Measurements from ENCODE around the gene GPR21. TPM values are rescaled to one million over a fixed set of nuclear protein-coding genes. Genes with fewer than 3 reads are reported as not detected.

The GPR21 gene
- polyA plus RNA-seq, 3 donors = 0.25 to 0.73 (median 0.47) TPM

DNA sequence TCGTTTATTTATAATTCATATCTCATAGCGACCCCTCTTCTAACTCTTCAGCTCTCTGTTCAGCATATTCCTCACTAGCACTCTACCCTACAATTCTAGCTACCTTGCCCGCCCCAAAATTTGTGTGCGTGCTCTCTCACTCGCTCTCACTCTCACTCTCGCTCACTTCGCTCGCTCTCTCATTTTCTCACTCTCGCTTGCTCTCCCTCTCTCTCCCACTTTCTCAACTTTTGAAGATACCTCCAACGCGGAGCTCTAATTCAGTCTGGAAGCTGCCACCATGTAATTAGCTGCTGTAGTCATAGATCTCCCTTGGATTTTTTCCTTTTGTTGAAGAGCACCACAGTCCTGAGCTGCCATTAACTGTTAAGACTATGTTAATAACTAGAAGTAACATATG, 30.4 kb downstream of the GPR21 start:
- no peak for DNase-seq

- no peak for DNase-seq
These were observed 31.2 kb downstream of the GPR21 start for GRCh38 chr9:123064716-123065115.

GRCh38 chr9:123065196-123065595, 31.7 kb downstream of the GPR21 start:
- DNase-seq = no peak

DNA sequence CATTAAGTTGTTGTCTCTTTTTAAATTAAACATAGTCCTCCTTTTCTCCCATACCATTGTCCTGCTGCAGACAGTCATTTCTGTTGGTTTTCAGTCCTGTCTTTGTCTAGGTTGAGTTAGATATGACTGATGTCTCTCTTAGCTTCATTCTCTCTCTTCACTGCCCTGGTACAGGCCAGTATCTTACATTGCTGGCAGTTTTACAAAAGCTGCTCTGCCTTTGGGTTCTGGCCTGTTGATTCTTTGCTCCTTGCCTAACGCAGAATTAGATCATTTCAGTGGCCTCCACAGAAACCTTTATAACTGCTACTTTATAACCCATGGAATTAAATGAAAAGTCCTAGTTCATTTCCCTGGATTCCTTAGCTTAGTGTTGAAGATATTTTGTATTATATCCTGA, 33.7 kb downstream of the GPR21 start:
- DNase-seq = no peak

DNA sequence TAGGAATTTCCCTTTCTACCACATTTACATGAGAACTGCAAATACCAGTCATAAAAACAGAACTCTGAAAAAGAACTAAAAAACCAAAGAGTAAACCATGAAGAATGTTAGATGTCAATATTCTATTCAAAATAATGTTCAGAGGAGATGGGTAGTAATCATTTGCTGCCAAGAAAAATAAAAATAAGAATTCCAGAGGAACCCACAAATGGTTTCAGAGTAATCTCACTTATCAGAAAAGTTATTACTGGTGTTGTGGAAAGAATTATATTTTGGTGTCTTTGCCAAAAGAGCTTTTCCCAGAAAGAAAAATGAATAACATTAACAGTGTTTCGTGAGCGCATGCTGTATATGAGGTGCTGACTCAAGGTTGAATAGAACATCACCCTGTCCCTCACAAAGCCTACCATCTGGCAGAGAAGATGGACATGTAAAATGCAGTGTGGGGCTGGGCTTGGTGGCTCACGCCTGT, 35.6 kb downstream of the GPR21 start:
- no peak for DNase-seq

DNA sequence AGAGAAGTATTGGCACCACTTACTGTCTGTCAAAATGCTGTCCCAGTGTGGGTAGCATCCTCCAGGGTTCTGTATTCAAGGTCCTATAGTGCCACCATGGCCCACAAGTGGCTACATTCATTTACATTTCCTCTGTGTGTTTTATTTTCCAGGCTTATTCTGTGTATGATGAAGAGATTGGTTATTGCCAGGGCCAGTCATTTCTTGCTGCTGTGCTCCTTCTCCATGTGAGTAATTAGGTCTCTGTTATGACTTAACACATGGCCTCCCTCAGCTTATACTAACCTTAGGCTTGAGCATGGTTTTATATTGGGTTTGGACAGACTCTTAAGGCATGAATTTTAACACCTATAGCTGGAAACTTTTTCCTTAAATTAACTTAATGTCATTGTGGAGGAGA, 36.7 kb downstream of the GPR21 start:
- DNase-seq = no peak

DNA sequence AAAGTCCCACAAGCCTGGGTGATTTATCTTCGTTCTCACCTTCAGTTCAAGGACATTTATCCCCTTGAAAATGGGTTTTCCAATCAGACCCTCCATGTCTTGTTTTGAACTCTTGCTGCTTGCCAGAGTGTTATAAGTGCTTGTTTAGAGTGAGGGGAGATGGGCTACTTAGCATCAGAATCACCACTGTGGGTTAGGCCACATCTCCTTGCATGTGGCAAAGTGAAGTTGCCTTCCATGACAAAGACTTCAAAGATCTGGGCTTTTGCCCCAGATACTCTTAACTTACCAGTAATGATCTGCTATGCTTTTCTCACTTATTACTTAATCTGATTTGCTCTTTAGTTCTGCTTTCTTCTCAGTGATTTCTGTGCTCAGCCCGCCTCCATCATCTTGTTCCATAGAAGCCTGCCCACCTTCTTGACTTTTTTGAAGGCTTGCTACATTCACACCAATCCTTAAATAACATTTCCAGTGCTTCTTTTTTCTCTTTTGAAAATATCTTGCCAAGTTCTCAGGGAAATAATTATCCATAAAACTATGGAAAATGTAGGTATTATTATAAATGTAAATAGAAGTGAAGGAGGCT, 39.0 kb downstream of the GPR21 start:
- no peak for DNase-seq

- DNase-seq = no peak
These were observed 40.0 kb downstream of the GPR21 start for GRCh38 chr9:123073441-123073840.

DNA sequence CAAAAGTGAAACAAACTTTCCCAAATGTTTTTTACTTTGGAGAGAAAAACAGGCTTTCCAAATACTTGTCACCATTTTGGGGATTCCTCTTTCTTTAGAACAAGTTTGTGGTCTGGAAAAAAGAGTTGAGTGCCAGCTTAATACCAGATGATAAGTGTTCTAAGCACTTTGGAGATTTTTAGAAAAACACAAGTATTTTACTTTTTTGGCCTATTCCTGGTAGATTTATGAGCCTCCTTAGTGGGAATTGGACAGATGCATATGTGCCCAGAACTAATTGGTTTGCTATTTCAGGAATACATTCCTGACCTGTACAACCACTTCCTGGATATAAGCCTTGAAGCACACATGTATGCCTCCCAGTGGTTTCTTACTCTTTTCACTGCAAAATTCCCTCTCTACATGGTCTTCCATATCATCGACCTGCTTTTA, 40.5 kb downstream of the GPR21 start:
- no peak for DNase-seq

- DNase-seq = no peak
These were observed 41.2 kb downstream of the GPR21 start for GRCh38 chr9:123074628-123075027.

GRCh38 chr9:123080444-123080843, 47.0 kb downstream of the GPR21 start:
- DNase-seq = no peak

GRCh38 chr9:123081824-123082223, 48.4 kb downstream of the GPR21 start:
- DNase-seq = peak; percentile 45

- no peak for DNase-seq
These were observed 50.2 kb downstream of the GPR21 start for GRCh38 chr9:123083680-123084079.

DNA sequence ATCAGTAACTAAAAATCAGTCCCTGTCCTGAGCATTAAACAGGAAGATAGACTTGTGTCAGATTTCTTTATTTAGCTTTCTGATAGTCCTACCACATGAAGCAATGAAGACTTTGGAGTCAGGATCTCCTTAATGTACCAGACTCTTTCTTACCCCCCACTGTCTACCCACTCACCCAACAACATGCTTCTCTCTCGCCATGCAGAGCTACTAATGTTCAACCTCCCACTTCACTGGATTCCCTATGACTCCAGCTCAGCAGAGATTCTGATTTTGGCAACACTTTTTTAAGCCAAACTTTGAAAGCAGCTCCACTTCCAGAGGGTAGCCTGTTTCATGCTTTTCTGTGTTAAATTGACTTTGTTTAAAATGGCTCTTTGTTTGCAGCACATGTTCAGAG, 50.8 kb downstream of the GPR21 start:
- no peak for DNase-seq

Other genes starting within 250 kb of the GPR21 start
- gene OR5C1, start 244.7 kb upstream of the GPR21 start, polyA plus RNA-seq (ENCODE audit: insufficient read length in 3 of 3) = not detected
- not detected for gene OR1K1, start 233.5 kb upstream of the GPR21 start, polyA plus RNA-seq (ENCODE audit: insufficient read length in 3 of 3)
- 10 to 100 TPM; 32.7 to 32.9 (median 32.9) TPM for gene PDCL, start 205.1 kb upstream of the GPR21 start, polyA plus RNA-seq (ENCODE audit: insufficient read length in 3 of 3)
- 10 to 100 TPM; 42.6 to 56.6 (median 46.9) TPM for gene RC3H2, start 128.3 kb upstream of the GPR21 start, polyA plus RNA-seq (ENCODE audit: insufficient read length in 3 of 3)
- 10 to 100 TPM; 12.2 to 13.6 (median 13.6) TPM for gene ZBTB6, start 120.3 kb upstream of the GPR21 start, polyA plus RNA-seq (ENCODE audit: insufficient read length in 3 of 3)
- gene ZBTB26, start 102.2 kb upstream of the GPR21 start, polyA plus RNA-seq (ENCODE audit: insufficient read length in 3 of 3) = 10 to 100 TPM; 18.6 to 20.3 (median 20.0) TPM
- gene RABGAP1, start 92.6 kb upstream of the GPR21 start, polyA plus RNA-seq (ENCODE audit: insufficient read length in 3 of 3) = 10 to 100 TPM; 55.3 to 74.8 (median 67.2) TPM
- gene STRBP, start 234.9 kb downstream of the GPR21 start, polyA plus RNA-seq (ENCODE audit: insufficient read length in 3 of 3) = 10 to 100 TPM; 47.6 to 59.4 (median 52.2) TPM